HepG2 (cell line): Measurements from ENCODE around the gene LTBR. TPM values are rescaled to one million over a fixed set of nuclear protein-coding genes. Genes with fewer than 3 reads are reported as not detected.

Experiments
- FOXP1 ChIP-seq, 2 experiments: fragments of 450-650 bp in 1 of 2; IDR thresholded peaks; 2 replicates each; pipeline ENCODE4 v1.6.1; 2017 to 2018; ENCODE audit warnings: antibody characterized with exemption in 1 of 2
- KLF9 ChIP-seq: IDR thresholded peaks from 2 replicates; pipeline ENCODE4 v1.6.1; 2016; ENCODE audit warnings: low read depth
- MAFF ChIP-seq: IDR thresholded peaks from 2 replicates; pipeline ENCODE4 v1.6.1; 2011; ENCODE audit warnings: low read depth, low read length, improper control_type of control experiment
- MEF2D ChIP-seq: sonication (generic); formaldehyde crosslinking; IDR thresholded peaks from 2 replicates; pipeline ENCODE4 v1.5.1; 2020; ENCODE audit warnings: mild to moderate bottlenecking, missing genetic modification reagents
- PAXIP1 ChIP-seq: sonication (generic); formaldehyde crosslinking; conservative IDR thresholded peaks from 2 replicates; pipeline ENCODE4 v1.4.0; 2020; ENCODE audit warnings: mild to moderate bottlenecking, missing genetic modification reagents, moderate library complexity
- RFX5 ChIP-seq: IDR thresholded peaks from 2 replicates; pipeline ENCODE4 v1.6.1; 2011; ENCODE audit warnings: low read depth, low read length, improper control_type of control experiment
- RXRB ChIP-seq: IDR thresholded peaks from 2 replicates; pipeline ENCODE4 v1.6.1; 2016; ENCODE audit warnings: borderline replicate concordance, missing genetic modification reagents, missing compliant biosample characterization
- TEAD3 ChIP-seq: optimal IDR thresholded peaks from 2 replicates; pipeline ENCODE3; 2016; ENCODE audit warnings: borderline replicate concordance
- TGIF2 ChIP-seq: IDR thresholded peaks from 2 replicates; pipeline ENCODE4 v1.6.1; 2016; ENCODE audit warnings: control low read depth, missing compliant biosample characterization
- U2AF1 ChIP-seq: fragments of 200-400 bp; formaldehyde crosslinking; optimal IDR thresholded peaks from 2 replicates; pipeline ENCODE3; 2017; ENCODE audit warnings: mild to moderate bottlenecking, low read depth, low read length
- ZHX1 ChIP-seq: sonication (generic); formaldehyde crosslinking; IDR thresholded peaks from 2 replicates; pipeline ENCODE4 v1.8.1; 2022; ENCODE audit warnings: low read depth, mild to moderate bottlenecking, missing genetic modification reagents
- ZNF281 ChIP-seq: sonication (generic); formaldehyde crosslinking; IDR thresholded peaks from 2 replicates; pipeline ENCODE4 v1.4.0; 2020; ENCODE audit warnings: missing genetic modification reagents, borderline replicate concordance
- ZNF629 ChIP-seq: sonication (generic); formaldehyde crosslinking; conservative IDR thresholded peaks from 2 replicates; pipeline ENCODE4 v1.5.0; 2020; ENCODE audit warnings: missing genetic modification reagents
- ZNF644 ChIP-seq: IDR thresholded peaks from 2 replicates; pipeline ENCODE4 v1.6.1; 2016; ENCODE audit warnings: low read depth
- ZNF790 ChIP-seq: sonication (generic); formaldehyde crosslinking; IDR thresholded peaks from 2 replicates; pipeline ENCODE4 v1.8.0; 2022; ENCODE audit warnings: missing genetic modification reagents, mild to moderate bottlenecking, borderline replicate concordance
- polyA plus RNA-seq, 8 experiments: library from polyadenylated mRNA; depleted of rRNA in 3 of 8; stranded (reverse) in 7 of 8; unstranded in 1 of 8; fragments of >200 nt; fragmentation: Illumina TruSeq in 4 of 8; extraction: Trizol in 4 of 8; gene quantifications; 2 replicates each; pipeline versions ENCODE4 v1.2.1 to v1.2.3, GENCODE V29; 2011 to 2016; ENCODE audit warnings: low read depth in 4 of 8, missing spikeins in 1 of 8, mixed read lengths in 1 of 8; ENCODE audit not compliant: insufficient read depth in 1 of 8
- total RNA-seq, 5 experiments: library from RNA; depleted of rRNA; stranded (reverse); fragments of >200 nt; fragmentation: Illumina TruSeq; extraction: Trizol; gene quantifications; 2 replicates each; pipeline ENCODE4 v1.2.3, GENCODE V29; 2016; ENCODE audit warnings: low read depth in 1 of 5
- TF ChIP-seq, protein P1 (sequence below): sonication (generic); formaldehyde crosslinking; IDR thresholded peaks from 2 replicates; pipeline ENCODE4 v1.4.0; 2020; ENCODE audit warnings: missing genetic modification reagents, mild to moderate bottlenecking, borderline replicate concordance
- TF ChIP-seq, protein P2 (sequence below): sonication (generic); formaldehyde crosslinking; IDR thresholded peaks from 2 replicates; pipeline ENCODE4 v1.5.0; 2020; ENCODE audit warnings: missing genetic modification reagents

LTBR gene
- total and polyA plus RNA-seq, 2 of the 13 experiments (the other 11 are each of a cell fraction or from before 2014, with no cell fraction given): 31.4 to 34.8 TPM

DNA sequence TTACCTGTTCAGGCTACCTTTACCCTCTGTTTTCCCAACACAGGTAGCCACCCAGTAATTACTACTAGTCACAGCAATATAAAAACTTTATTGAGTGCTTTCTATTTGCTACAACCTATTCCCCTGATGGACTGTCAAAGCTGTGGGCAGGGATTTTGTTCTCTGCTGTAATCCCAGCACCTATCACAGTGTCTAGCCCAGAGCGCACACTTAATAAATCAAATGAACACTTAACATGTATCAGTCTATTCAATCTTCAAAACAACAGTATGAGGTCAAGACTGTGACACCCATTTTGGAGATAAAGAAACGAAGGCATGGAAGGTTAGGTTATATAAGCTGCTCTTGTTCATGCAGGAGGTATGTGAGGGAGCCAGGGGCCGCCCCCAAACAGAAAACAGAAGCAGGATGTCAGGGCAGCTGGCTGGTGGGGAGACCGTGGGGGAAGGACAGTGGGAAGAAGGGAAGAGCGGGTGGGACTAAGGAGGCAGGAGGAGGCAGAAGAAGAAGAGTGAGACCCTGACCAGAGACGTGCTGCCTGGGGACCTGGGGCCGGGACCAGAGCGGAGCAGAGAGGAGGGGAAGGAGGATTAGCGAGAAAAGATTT lies 43.8 kb upstream of the LTBR start (continued):
- no peak for TF ChIP-seq ZHX1 (CRISPR knock-in tag)
- TF ChIP-seq ZNF790 (CRISPR knock-in tag): no peak
- TF ChIP-seq U2AF1: no peak
- no peak for TF ChIP-seq ZNF281 (CRISPR knock-in tag)
- TF ChIP-seq ZNF644: no peak
- TF ChIP-seq ZNF629 (CRISPR knock-in tag): peak; percentile 64
- peak; percentile 19; the same call in 1 of the 2 replicates for TF ChIP-seq RXRB (CRISPR knock-in tag)
- TF ChIP-seq, protein P1, sequence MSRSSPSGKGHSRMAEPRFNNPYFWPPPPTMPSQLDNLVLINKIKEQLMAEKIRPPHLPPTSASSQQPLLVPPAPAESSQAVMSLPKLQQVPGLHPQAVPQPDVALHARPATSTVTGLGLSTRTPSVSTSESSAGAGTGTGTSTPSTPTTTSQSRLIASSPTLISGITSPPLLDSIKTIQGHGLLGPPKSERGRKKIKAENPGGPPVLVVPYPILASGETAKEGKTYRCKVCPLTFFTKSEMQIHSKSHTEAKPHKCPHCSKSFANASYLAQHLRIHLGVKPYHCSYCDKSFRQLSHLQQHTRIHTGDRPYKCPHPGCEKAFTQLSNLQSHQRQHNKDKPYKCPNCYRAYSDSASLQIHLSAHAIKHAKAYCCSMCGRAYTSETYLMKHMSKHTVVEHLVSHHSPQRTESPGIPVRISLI (CRISPR knock-in tag): no peak
- no peak for TF ChIP-seq FOXP1 (IDR thresholded peaks at IDR 0.05)
- TF ChIP-seq FOXP1 (CRISPR knock-in tag; IDR thresholded peaks at IDR 0.05): no peak
- peak; percentile 15; the same call in 1 of the 2 replicates for TF ChIP-seq PAXIP1 (CRISPR knock-in tag)
- TF ChIP-seq KLF9 (CRISPR knock-in tag): no peak
- TF ChIP-seq MEF2D (CRISPR knock-in tag): no peak; the same call in 1 of the 2 replicates
- TF ChIP-seq, protein P2, sequence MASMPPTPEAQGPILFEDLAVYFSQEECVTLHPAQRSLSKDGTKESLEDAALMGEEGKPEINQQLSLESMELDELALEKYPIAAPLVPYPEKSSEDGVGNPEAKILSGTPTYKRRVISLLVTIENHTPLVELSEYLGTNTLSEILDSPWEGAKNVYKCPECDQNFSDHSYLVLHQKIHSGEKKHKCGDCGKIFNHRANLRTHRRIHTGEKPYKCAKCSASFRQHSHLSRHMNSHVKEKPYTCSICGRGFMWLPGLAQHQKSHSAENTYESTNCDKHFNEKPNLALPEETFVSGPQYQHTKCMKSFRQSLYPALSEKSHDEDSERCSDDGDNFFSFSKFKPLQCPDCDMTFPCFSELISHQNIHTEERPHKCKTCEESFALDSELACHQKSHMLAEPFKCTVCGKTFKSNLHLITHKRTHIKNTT: no peak
- no peak for TF ChIP-seq MAFF
- TF ChIP-seq TEAD3 (CRISPR knock-in tag): peak; percentile 16
- no peak for TF ChIP-seq TGIF2 (CRISPR knock-in tag)
- no peak for TF ChIP-seq RFX5
